ENCODE measurements around the gene CHPF2.

Gene CHPF2

DNA sequence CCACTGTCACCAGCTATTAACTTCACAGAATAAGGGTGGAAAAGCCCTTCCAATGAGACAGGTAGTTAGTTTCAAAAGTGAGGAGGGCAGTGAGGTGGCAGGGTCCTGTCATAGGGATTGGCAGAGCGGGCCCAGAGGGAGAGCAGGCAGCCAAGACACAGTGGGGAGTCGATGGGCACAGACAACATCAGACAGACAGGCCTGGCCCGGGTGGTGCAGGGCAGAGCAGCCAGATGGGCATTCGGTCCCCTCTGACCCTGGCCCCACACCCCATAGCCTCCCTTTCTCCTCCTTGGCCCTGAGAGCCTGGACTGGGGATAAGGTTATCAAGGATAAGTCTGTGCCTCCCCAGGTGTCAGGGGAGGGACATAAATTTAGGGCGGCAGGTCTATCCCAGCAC lies 47.6 kb downstream of the CHPF2 start:
- Histone ChIP-seq H3K27me3 (peaks cover 7% of the 10 kb centered on the region), H3K9me3 (peaks cover 4% of the 10 kb centered on the region), H3K4me3 (ENCODE audit: low read depth, low read length) (no peak overlapping the region), H3K36me3 (no peaks in the 10 kb centered on the region), H3K4me1 (no peaks in the 10 kb centered on the region)
- DNase-seq, result no peak
- TF ChIP-seq CTCF (IDR thresholded peaks at IDR 0.05; ENCODE audit: low read depth, low read length), result no peak

DNA sequence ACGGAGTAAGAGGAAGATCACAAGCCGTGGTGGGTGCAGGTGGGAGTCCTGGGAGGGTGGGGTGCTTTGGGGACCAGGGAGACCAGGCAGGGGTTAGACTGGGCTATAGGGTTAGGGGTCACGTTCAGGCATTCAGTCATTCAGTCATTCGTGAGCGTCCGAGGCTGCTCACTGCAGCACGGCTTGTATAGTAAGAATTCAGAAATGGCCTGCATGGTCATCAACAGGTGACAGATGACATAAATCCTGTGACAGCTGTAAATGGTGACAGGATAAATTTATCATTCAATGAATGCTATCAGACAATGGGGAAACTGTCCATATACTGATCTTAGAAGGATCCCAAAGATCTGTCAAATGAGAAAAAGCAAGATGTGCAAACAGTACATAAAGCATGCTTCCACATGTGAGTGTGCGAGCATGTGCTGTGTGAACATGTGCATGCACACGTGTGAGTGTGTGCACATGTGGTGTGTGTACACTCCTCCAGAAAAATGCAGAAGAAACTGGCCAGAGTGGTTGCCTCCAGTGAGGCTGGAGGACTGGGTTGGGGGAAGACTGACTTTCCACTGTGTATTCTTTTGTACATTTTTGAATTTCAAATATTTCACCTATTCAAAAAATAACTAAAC lies 48.2 kb downstream of the CHPF2 start:
- DNase-seq, result no peak
- no peaks in the 10 kb centered on the region for H3K36me3 ChIP-seq
- TF ChIP-seq CTCF (IDR thresholded peaks at IDR 0.05; ENCODE audit: low read depth, low read length), result no peak
- H3K9me3 ChIP-seq, result peaks cover 4% of the 10 kb centered on the region
- no peak overlapping the region for H3K4me3 ChIP-seq (ENCODE audit: low read depth, low read length)
- no peaks in the 10 kb centered on the region for H3K4me1 ChIP-seq
- H3K27me3 ChIP-seq, result peaks cover 7% of the 10 kb centered on the region

- no peak overlapping the region for H3K4me3 ChIP-seq (ENCODE audit: low read depth, low read length)
- H3K4me1 ChIP-seq, result no peaks in the 10 kb centered on the region
- TF ChIP-seq CTCF (IDR thresholded peaks at IDR 0.05; ENCODE audit: low read depth, low read length), result no peak
- H3K36me3 ChIP-seq, result no peaks in the 10 kb centered on the region
- peaks cover 7% of the 10 kb centered on the region for H3K27me3 ChIP-seq
- peaks cover 4% of the 10 kb centered on the region for H3K9me3 ChIP-seq
- DNase-seq, result no peak
Observed at GRCh38 chr7:151281686-151282085, 49.4 kb downstream of the CHPF2 start.

DNA sequence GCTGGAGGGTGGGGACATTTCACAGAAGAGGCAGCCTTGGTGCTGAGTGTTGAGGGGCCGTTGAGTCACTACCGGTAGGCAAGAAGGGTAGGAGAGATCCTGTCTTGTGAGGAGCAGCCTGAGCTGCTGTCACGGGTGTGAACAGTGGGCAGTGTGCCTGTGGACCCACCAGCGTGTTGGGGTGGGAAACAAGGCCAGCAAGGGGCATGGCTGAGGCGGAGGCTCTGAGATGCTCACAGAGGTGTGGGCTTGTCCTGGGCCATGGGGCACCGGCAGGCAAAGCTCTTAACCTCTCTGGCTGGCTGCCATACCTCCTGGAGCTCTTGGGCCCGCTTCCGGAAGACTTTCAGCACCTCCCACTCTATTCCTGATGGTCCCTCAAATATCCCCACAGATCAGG lies 49.8 kb downstream of the CHPF2 start:
- Histone ChIP-seq H3K36me3 (no peaks in the 10 kb centered on the region), H3K9me3 (peaks cover 4% of the 10 kb centered on the region), H3K4me3 (ENCODE audit: low read depth, low read length) (no peak overlapping the region), H3K4me1 (no peaks in the 10 kb centered on the region), H3K27me3 (peaks cover 6% of the 10 kb centered on the region)
- DNase-seq, result no peak
- TF ChIP-seq CTCF (IDR thresholded peaks at IDR 0.05; ENCODE audit: low read depth, low read length), result no peak

DNA sequence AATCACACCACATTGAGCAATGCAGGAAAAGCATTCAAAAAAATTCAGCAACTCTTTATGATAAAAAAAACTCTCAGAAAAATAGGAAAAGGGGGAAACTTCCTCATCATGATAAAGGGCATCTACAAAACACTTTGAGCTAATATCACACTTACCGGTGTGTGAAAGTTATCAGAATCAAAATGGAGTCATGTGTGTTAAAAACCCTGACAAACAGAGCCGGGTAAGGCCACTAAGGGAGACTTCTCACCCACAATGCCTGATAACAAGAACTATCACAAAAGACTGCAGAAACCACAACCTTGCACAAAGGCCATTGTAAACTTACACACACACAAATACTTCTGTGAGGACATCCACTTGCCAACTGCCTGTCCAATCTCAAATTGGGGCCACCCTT lies 51.0 kb downstream of the CHPF2 start:
- Histone ChIP-seq H3K4me1 (no peaks in the 10 kb centered on the region), H3K36me3 (no peaks in the 10 kb centered on the region), H3K27me3 (peaks cover 4% of the 10 kb centered on the region), H3K9me3 (peaks cover 4% of the 10 kb centered on the region), H3K4me3 (ENCODE audit: low read depth, low read length) (no peak overlapping the region)
- TF ChIP-seq CTCF (IDR thresholded peaks at IDR 0.05; ENCODE audit: low read depth, low read length), result no peak
- no peak for DNase-seq

DNA sequence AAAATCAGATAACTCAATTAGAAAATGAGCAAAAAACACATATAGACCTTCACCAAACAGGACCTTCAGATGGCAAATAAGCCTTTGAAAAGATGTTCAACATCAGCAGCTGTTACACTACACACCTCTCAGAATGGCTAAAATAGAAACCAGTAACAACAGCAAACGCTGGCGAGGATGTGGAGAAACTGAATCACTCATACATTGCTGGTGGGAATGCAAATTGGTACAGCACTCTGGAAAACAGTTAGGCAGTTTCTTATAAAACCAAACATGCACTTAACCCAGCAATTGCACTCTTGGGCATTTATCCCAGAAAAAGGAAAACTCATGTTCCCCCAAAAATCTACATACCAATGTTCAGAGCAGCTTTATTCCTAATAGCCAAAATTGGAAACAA lies 53.9 kb downstream of the CHPF2 start:
- no peak for TF ChIP-seq CTCF (IDR thresholded peaks at IDR 0.05; ENCODE audit: low read depth, low read length)
- H3K27me3 ChIP-seq, result peaks cover 8% of the 10 kb centered on the region
- no peak overlapping the region for H3K4me3 ChIP-seq (ENCODE audit: low read depth, low read length)
- no peak for DNase-seq
- H3K36me3 ChIP-seq, result no peaks in the 10 kb centered on the region
- no peaks in the 10 kb centered on the region for H3K4me1 ChIP-seq
- H3K9me3 ChIP-seq, result peaks cover 4% of the 10 kb centered on the region
